Lower leg skin (tissue), 4 donors: ENCODE measurements around the gene WDR3. TPM values are rescaled to one million over a fixed set of nuclear protein-coding genes. Genes with fewer than 3 reads are reported as not detected.

Experiments used
- DNase-seq, 2 donors: peaks; one replicate each; pipeline ENCODE4 v3.0.0-alpha.2; 2019; ENCODE audit warnings: low spot score in 2 of 2
- H3K4me3 ChIP-seq: fragments of 200-600 bp; sonication (generic); 2 replicates; pipeline ENCODE4 v1.5.1; 2017; ENCODE audit warnings: mild to moderate bottlenecking, low read depth; ENCODE audit not compliant: poor library complexity, severe bottlenecking
- POLR2A ChIP-seq, 2 donors: fragments of 450-650 bp; IDR thresholded peaks; one replicate each; pipeline ENCODE4 v1.6.1; 2016 to 2017; ENCODE audit warnings: antibody characterized with exemption in 2 of 2, mild to moderate bottlenecking in 1 of 2, moderate library complexity in 1 of 2
- WGBS, 2 donors: methylation state at CpG; one replicate each; pipeline ENCODE4 v1.1.5; 2018; 5-methylcytosine and 5-hydroxymethylcytosine counted together
- intact Hi-C: fragments of 100-400 bp; cut with DNase I; formaldehyde crosslinking; loops from one replicate; pipeline ENCODE4 v1.15.0; 2023; ENCODE audit warnings: low total_unique reads
- total RNA-seq, 4 donors: library from RNA; depleted of rRNA; stranded (reverse); fragments of >200 nt; gene quantifications; one replicate each; pipeline ENCODE4 v1.1.0, GENCODE V29; 2016
- TF ChIP-seq, protein P1 (sequence below), 3 donors: fragments of 450-650 bp; IDR thresholded peaks; one replicate each; pipeline ENCODE4 v1.5.1; 2016; ENCODE audit warnings: antibody characterized with exemption in 3 of 3, mild to moderate bottlenecking in 3 of 3, moderate library complexity in 2 of 3

Gene WDR3
- total RNA-seq, result 10 to 100 TPM; 10.2 to 35.5 (median 17.9) TPM

DNA sequence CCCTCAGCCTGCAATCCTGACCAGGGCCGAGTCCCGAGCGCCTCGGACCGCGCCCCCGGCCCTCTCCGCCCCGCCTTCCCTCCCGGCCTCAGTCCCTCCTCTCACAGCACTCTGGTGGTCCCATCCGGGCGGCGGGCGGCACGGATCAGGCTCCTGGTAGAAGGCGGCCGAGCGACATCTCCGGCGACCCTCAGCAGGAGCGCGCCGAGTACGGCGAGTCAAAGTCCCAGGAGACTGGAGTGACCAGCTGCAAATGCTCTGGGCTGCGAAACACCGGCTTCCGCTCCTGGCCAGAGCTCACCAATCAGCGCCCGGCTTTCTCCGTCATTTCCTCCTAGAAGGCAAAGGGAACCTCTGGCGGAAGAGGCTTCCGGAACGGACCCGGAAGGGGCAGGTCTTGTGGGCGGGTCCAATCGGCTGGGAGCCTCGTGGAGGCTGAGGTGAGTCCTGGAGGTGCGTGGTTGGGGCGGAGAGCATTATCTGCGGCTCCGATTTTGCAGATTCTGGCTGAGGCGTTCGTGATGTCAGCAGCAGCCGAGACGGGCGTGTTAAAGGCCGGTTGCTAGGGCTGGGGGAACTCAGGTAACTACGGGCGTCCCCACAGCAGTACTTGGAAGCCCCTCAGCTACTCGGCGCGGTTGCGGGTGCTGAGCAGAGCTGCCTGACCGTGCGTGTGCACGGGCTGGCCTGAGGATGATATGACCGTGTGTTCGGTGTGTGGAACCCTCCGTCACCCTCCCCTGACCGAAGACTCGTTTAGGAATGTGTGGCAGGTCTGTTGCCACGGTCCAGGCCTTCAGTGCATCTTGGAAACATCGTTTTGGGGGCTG, at the start of gene WDR3, which contains the start of gene GDAP2:
Gene WDR3 (plus strand): TSS at position 397 of the 830 bp plus-strand sequence. CDS start 3,581 bp downstream, outside the sequence.
Gene GDAP2 (minus strand): TSS at position 279 of the 830 bp plus-strand sequence. CDS start 9,264 bp downstream, outside the sequence.
- H3K4me3 ChIP-seq, result peak within 1 kb of the TSS; percentile 91
- peak; percentile 96 to 99 for DNase-seq
- TF ChIP-seq, protein P1, sequence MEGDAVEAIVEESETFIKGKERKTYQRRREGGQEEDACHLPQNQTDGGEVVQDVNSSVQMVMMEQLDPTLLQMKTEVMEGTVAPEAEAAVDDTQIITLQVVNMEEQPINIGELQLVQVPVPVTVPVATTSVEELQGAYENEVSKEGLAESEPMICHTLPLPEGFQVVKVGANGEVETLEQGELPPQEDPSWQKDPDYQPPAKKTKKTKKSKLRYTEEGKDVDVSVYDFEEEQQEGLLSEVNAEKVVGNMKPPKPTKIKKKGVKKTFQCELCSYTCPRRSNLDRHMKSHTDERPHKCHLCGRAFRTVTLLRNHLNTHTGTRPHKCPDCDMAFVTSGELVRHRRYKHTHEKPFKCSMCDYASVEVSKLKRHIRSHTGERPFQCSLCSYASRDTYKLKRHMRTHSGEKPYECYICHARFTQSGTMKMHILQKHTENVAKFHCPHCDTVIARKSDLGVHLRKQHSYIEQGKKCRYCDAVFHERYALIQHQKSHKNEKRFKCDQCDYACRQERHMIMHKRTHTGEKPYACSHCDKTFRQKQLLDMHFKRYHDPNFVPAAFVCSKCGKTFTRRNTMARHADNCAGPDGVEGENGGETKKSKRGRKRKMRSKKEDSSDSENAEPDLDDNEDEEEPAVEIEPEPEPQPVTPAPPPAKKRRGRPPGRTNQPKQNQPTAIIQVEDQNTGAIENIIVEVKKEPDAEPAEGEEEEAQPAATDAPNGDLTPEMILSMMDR (IDR thresholded peaks at IDR 0.05), result no peak
- no peak for TF ChIP-seq POLR2A (IDR thresholded peaks at IDR 0.05)
- 0% methylated on average over 32 to 37 of the region's 64 CpGs for WGBS, 2 donors
- intact Hi-C loops, result no loop called here

DNA sequence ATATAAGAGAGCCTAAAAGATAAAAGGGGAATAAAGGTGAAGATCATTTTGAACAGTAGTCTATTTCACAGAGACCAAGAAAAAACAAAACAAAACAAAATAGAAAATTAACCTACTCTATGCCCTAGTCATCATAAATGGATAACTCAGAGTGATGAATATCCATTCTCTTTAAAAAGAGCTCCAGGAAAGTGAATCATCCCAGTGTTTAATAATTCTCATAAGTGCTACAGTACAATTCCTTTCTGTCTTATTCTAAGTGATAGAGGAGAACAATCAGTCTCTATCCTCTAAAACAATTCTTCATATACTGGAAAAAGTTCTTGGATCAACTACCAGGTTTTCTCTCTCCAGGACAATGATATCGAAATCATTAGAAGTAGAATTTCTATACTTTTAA, 45.9 kb upstream of the WDR3 start:
- TF ChIP-seq, protein P1 (IDR thresholded peaks at IDR 0.05), result no peak
- no peak for TF ChIP-seq POLR2A (IDR thresholded peaks at IDR 0.05)
- intact Hi-C loops, result no loop called here
- WGBS, 2 donors, result 96 to 98% methylated on average over 1 of the region's 1 CpG
- H3K4me3 ChIP-seq, result no peak overlapping the region
- DNase-seq, result no peak

DNA sequence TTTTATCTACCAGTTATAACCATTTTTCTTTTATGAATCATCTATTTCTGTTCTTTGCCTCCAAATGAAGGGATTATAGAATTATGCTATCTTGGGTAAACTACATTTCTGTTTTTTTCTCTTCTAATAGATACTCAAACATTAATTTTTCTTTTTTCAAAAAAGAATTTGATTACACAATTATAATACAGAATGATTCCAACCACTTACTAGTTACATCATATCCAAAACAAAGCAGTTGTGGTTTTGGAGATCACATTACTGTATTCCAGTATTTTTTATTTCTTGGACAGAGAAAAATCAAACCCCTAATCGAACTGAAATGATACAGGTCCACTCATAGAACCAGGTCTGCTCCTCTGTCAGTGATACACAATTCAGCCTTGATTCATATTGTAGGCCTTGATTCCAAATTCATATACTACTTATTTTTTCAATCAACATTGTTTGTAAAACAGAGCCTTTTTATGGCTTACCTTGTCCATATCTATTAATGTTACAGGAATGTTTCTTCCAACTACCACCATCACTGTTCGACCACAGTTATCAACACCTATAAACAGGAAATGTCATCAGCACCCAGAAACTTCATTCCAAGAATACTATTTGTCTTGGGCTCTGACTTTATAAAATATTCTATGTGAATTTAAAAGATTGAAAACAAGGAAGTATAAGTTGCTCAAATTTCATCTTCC, 43.3 kb upstream of the WDR3 start:
- DNase-seq, result no peak
- no peak overlapping the region for H3K4me3 ChIP-seq
- intact Hi-C loops, result no loop called here
- WGBS, 2 donors, result 85 to 86% methylated on average over 2 of the region's 2 CpGs
- no peak for TF ChIP-seq POLR2A (IDR thresholded peaks at IDR 0.05)
- TF ChIP-seq, protein P1 (IDR thresholded peaks at IDR 0.05), result no peak

DNA sequence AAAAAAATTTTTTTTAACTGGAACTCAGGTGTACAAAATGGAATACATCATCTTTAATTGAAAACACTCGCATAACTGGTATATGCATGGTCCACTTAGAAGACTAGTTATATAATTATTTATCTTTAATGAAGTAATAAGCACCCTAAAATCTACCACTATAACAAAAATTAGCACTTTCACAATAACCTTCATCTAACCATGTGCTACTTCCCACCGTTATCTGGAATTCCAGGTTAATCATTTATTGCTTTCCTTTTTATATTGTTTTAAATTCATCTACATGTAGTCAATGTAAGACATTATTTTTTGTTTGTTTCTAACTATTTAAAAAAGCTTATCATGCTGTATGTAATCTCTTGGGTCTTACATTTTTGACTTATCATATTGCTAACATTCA, 39.1 kb upstream of the WDR3 start:
- intact Hi-C loops, result no loop called here
- TF ChIP-seq, protein P1 (IDR thresholded peaks at IDR 0.05), result no peak
- no peak for TF ChIP-seq POLR2A (IDR thresholded peaks at IDR 0.05)
- 93 to 97% methylated on average over 2 of the region's 2 CpGs for WGBS, 2 donors
- no peak overlapping the region for H3K4me3 ChIP-seq
- DNase-seq, result no peak

DNA sequence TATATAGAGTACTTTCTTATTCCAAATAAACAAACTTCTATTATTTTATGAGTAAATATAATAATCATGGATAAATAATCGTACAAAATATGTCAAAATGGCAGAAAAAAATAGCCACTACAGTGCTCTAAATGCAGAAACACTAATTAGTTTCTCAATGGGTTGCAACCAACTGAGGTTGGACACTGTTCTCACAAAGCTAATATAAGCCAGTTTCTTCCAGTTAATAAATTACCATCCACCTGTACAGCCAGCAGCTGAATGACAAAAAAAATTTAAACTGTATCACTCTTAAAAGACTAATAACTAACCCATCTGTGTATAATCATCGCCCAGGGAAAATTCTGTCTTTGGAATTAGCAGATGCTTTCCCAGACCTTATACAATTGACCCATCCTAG, 37.0 kb upstream of the WDR3 start:
- intact Hi-C loops, result no loop called here
- DNase-seq, result no peak
- no peak overlapping the region for H3K4me3 ChIP-seq
- TF ChIP-seq, protein P1 (IDR thresholded peaks at IDR 0.05), result no peak
- no peak for TF ChIP-seq POLR2A (IDR thresholded peaks at IDR 0.05)
- 93 to 96% methylated on average over 2 of the region's 2 CpGs for WGBS, 2 donors
